ENCODE measurements around the gene OR4K13.

GRCh38 chr14:20001863-20002262 lies 34.0 kb downstream of the OR4K13 start, which contains the start of gene OR4Q2:
- no peak for TF ChIP-seq CTCF (IDR thresholded peaks at IDR 0.05; ENCODE audit: low read depth, low read length)
- TF ChIP-seq POLR2A (IDR thresholded peaks at IDR 0.05; ENCODE audit: extremely low read depth, insufficient read length): no peak

Data from NB4 (cell line).